SK-N-SH (cell line): ENCODE measurements around the gene ZNF366. TPM values are rescaled to one million over a fixed set of nuclear protein-coding genes. Genes with fewer than 3 reads are reported as not detected.

Source experiments
- CTCF ChIA-PET: fragments of 300-600, 350-600 bp; formaldehyde crosslinking; extraction: SDS; loops from one replicate; lab custom pipeline; 2021; lab: Yijun Ruan, JAX
- POLR2A ChIA-PET: fragments of 350-600 bp; sonication (Branson Sonifier 250); formaldehyde crosslinking; extraction: SDS; loops from one replicate; lab custom pipeline; 2020; ENCODE audit warnings: antibody characterized with exemption, inconsistent platforms; lab: Yijun Ruan, JAX
- DNase-seq: peaks from one replicate; pipeline ENCODE4 v3.0.0; 2012
- H2AFZ ChIP-seq: fragments of 200-600 bp; sonication (generic); 2 replicates; pipeline ENCODE4 v1.8.1; 2016; ENCODE audit warnings: antibody characterized with exemption, mild to moderate bottlenecking, low read depth
- H3F3A ChIP-seq: fragments of 200-600 bp; sonication (generic); replicated peaks from 2 replicates; pipeline ENCODE3; 2016; ENCODE audit warnings: antibody characterized with exemption, mild to moderate bottlenecking; ENCODE audit not compliant: insufficient read depth
- H3K27ac ChIP-seq, 2 experiments: fragments of 200-500 bp in 1 of 2; fragments of 200-600 bp in 1 of 2; sonication (Bioruptor generic) in 1 of 2; sonication (generic), shearing (Covaris generic) in 1 of 2; 2 replicates each; pipeline versions ENCODE4 v1.5.1 to v1.6.1; 2014 to 2016; ENCODE audit warnings: low read depth in 2 of 2, inconsistent platforms in 1 of 2, low read length in 1 of 2, mild to moderate bottlenecking in 1 of 2, mixed read lengths in 1 of 2
- H3K27me3 ChIP-seq: fragments of 200-600 bp; sonication (generic), shearing (Covaris generic); 2 replicates; pipeline ENCODE4 v1.6.1; 2016; ENCODE audit warnings: mixed run types; ENCODE audit not compliant: insufficient read depth
- H3K36me3 ChIP-seq, 2 experiments: fragments of 200-500 bp in 1 of 2; fragments of 200-600 bp in 1 of 2; sonication (Bioruptor generic) in 1 of 2; sonication (generic) in 1 of 2; replicated peaks in 1 of 2; 2 replicates each; pipeline versions ENCODE3 to v1.5.1; 2014 to 2016; ENCODE audit warnings: low read length in 1 of 2, mild to moderate bottlenecking in 1 of 2; ENCODE audit not compliant: insufficient read depth in 2 of 2, control insufficient read depth in 1 of 2
- H3K4me1 ChIP-seq, 2 experiments: fragments of 200-500 bp in 1 of 2; fragments of 200-600 bp in 1 of 2; sonication (Bioruptor generic) in 1 of 2; sonication (generic), shearing (Covaris generic) in 1 of 2; 2 replicates each; pipeline versions ENCODE4 v1.5.1 to v1.6.1; 2014 to 2016; ENCODE audit warnings: low read depth in 1 of 2, low read length in 1 of 2, mixed run types in 1 of 2; ENCODE audit not compliant: insufficient read depth in 2 of 2, control insufficient read depth in 1 of 2
- H3K4me2 ChIP-seq: fragments of 200-600 bp; sonication (generic), shearing (Covaris generic); 2 replicates; pipeline ENCODE4 v1.6.1; 2017; ENCODE audit warnings: mixed run types
- H3K4me3 ChIP-seq, 2 experiments: fragments of 200-500 bp in 1 of 2; fragments of 200-600 bp in 1 of 2; sonication (Bioruptor generic) in 1 of 2; sonication (generic), shearing (Covaris generic) in 1 of 2; 2 replicates each; pipeline versions ENCODE4 v1.5.1 to v1.8.1; 2014 to 2016; ENCODE audit warnings: low read depth in 2 of 2, inconsistent platforms in 1 of 2, low read length in 1 of 2, mild to moderate bottlenecking in 1 of 2, mixed read lengths in 1 of 2, moderate library complexity in 1 of 2
- H3K79me2 ChIP-seq: fragments of 200-600 bp; sonication (generic); 2 replicates; pipeline ENCODE4 v1.8.1; 2017; ENCODE audit warnings: mild to moderate bottlenecking; ENCODE audit not compliant: insufficient read depth
- H3K9ac ChIP-seq: fragments of 200-600 bp; sonication (generic); 2 replicates; pipeline ENCODE4 v1.6.1; 2017; ENCODE audit warnings: mixed run types
- H3K9me2 ChIP-seq: fragments of 200-600 bp; sonication (generic); 2 replicates; pipeline ENCODE4 v1.6.1; 2017; ENCODE audit warnings: mixed run types
- H3K9me3 ChIP-seq: fragments of 200-600 bp; sonication (generic); 2 replicates; pipeline ENCODE4 v1.6.1; 2017; ENCODE audit warnings: mixed run types, mild to moderate bottlenecking, moderate library complexity
- H4K20me1 ChIP-seq: fragments of 200-600 bp; sonication (generic); 2 replicates; pipeline ENCODE4 v1.6.1; 2017; ENCODE audit warnings: mild to moderate bottlenecking, mixed run types; ENCODE audit not compliant: insufficient read depth
- ELF1 ChIP-seq: IDR thresholded peaks from 2 replicates; pipeline ENCODE4 v1.4.0; 2012
- EP300 ChIP-seq, 2 experiments: IDR thresholded peaks; 2 replicates each; pipeline versions ENCODE4 v1.4.0 to v1.6.1; 2012; ENCODE audit warnings: borderline replicate concordance in 1 of 2, low read depth in 1 of 2, low read length in 1 of 2
- FOSL2 ChIP-seq: IDR thresholded peaks from 2 replicates; pipeline ENCODE4 v1.4.0; 2012; ENCODE audit warnings: low read depth, mild to moderate bottlenecking, moderate library complexity, borderline replicate concordance
- GATA2 ChIP-seq: sonication (generic); formaldehyde crosslinking; IDR thresholded peaks from 2 replicates; pipeline ENCODE4 v1.5.0; 2020; ENCODE audit warnings: mild to moderate bottlenecking, missing genetic modification reagents
- JUND ChIP-seq: IDR thresholded peaks from 2 replicates; pipeline ENCODE4 v1.4.0; 2012
- MEF2A ChIP-seq: IDR thresholded peaks from 2 replicates; pipeline ENCODE4 v1.4.0; 2012; ENCODE audit warnings: low read depth, borderline replicate concordance
- POLR2AphosphoS5 ChIP-seq: IDR thresholded peaks from 2 replicates; pipeline ENCODE4 v1.6.1; 2012; ENCODE audit warnings: low read depth, low read length
- RAD21 ChIP-seq: IDR thresholded peaks from 2 replicates; pipeline ENCODE4 v1.6.1; 2012; ENCODE audit warnings: mild to moderate bottlenecking, low read length
- RCOR1 ChIP-seq: fragments of 150-350 bp; IDR thresholded peaks from 2 replicates; pipeline ENCODE4 v1.6.1; 2017; ENCODE audit warnings: antibody characterized with exemption, low read length
- RFX5 ChIP-seq: IDR thresholded peaks from 2 replicates; pipeline ENCODE4 v1.6.1; 2012; ENCODE audit warnings: mild to moderate bottlenecking, improper control_type of control experiment, low read length
- RXRA ChIP-seq: IDR thresholded peaks from 2 replicates; pipeline ENCODE4 v1.4.0; 2012; ENCODE audit warnings: low read depth, mild to moderate bottlenecking, borderline replicate concordance
- SIN3A ChIP-seq: IDR thresholded peaks from 2 replicates; pipeline ENCODE4 v1.6.1; 2012; ENCODE audit warnings: low read depth, mild to moderate bottlenecking, low read length, moderate library complexity, borderline replicate concordance
- SMC3 ChIP-seq: IDR thresholded peaks from 2 replicates; pipeline ENCODE4 v1.6.1; 2012; ENCODE audit warnings: low read depth, low read length, improper control_type of control experiment
- TCF12 ChIP-seq: IDR thresholded peaks from 2 replicates; pipeline ENCODE4 v1.4.0; 2012
- USF2 ChIP-seq: fragments of 150-350 bp; IDR thresholded peaks from 2 replicates; pipeline ENCODE4 v1.6.1; 2017; ENCODE audit warnings: antibody characterized with exemption, low read length, low read depth, borderline replicate concordance
- WGBS: methylation state at CpG from one replicate; pipeline ENCODE4 v1.1.6; 2017; ENCODE audit warnings: low lambda C conversion rate; 5-methylcytosine and 5-hydroxymethylcytosine counted together
- polyA plus RNA-seq, 3 experiments: library from polyadenylated mRNA; depleted of rRNA; stranded (reverse); fragments of >200 nt; gene quantifications; 2 replicates each; pipeline ENCODE4 v1.2.3, GENCODE V29; 2012
- TF ChIP-seq, protein P1 (sequence below): IDR thresholded peaks from 2 replicates; pipeline ENCODE4; 2012
- TF ChIP-seq, protein P2 (sequence below): fragments of 200-600 bp; sonication (generic); IDR thresholded peaks from 2 replicates; pipeline ENCODE4 v1.6.1; 2017; ENCODE audit warnings: antibody characterized with exemption, mild to moderate bottlenecking, moderate library complexity

ZNF366 gene
- polyA plus RNA-seq, 1 of the 3 experiments (the other 2 are of a cell fraction): not detected

DNA sequence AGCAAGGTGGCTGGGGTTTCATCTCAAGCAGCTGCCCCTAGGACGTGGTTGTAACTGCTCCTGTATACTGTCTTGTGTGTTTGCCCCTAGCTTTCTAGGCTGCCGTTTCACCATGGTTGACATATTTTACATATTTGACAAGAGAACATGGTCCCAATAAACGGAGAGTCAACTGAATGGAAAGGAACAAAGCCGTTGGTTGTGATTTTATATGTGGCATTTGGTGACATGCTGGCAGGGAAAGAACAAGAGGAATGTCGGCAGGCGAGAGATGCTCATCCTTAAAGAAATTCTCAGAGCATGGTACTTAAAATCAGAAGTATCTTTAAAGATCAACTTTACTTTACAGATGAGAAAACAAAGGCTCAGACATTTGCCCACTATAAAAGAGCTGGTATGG, 11.8 kb downstream of the ZNF366 start:
- 83% methylated on average over 6 of the region's 6 CpGs for WGBS
- H3K4me1 ChIP-seq: peaks cover 3 to 10% of the 10 kb centered on the region in 2 experiments; a peak in 2 of 4 replicates
- no peaks in the 10 kb centered on the region for H3K27me3 ChIP-seq
- no peak overlapping the region for H3K4me2 ChIP-seq
- no peaks in the 10 kb centered on the region for H3K9me3 ChIP-seq
- H4K20me1 ChIP-seq: no peaks in the 10 kb centered on the region
- no peaks in the 10 kb centered on the region for H3K36me3 ChIP-seq
- H3F3A ChIP-seq: no peaks in the 10 kb centered on the region
- TF ChIP-seq RCOR1 (no peak), POLR2AphosphoS5 (no peak), FOSL2 (no peak), JUND (no peak), MEF2A (no peak), EP300 (IDR thresholded peaks at IDR 0.05; ENCODE audit: borderline replicate concordance in 1 of 2, low read depth in 1 of 2, low read length in 1 of 2) (no peak), RFX5 (no peak), ELF1 (no peak), TCF12 (no peak), RAD21 (no peak), SMC3 (no peak), GATA2 (no peak), SIN3A (no peak), RXRA (no peak), USF2 (no peak)
- TF ChIP-seq, protein P1, sequence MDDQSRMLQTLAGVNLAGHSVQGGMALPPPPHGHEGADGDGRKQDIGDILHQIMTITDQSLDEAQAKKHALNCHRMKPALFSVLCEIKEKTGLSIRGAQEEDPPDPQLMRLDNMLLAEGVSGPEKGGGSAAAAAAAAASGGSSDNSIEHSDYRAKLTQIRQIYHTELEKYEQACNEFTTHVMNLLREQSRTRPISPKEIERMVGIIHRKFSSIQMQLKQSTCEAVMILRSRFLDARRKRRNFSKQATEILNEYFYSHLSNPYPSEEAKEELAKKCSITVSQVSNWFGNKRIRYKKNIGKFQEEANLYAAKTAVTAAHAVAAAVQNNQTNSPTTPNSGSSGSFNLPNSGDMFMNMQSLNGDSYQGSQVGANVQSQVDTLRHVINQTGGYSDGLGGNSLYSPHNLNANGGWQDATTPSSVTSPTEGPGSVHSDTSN: no peak
- TF ChIP-seq, protein P2, sequence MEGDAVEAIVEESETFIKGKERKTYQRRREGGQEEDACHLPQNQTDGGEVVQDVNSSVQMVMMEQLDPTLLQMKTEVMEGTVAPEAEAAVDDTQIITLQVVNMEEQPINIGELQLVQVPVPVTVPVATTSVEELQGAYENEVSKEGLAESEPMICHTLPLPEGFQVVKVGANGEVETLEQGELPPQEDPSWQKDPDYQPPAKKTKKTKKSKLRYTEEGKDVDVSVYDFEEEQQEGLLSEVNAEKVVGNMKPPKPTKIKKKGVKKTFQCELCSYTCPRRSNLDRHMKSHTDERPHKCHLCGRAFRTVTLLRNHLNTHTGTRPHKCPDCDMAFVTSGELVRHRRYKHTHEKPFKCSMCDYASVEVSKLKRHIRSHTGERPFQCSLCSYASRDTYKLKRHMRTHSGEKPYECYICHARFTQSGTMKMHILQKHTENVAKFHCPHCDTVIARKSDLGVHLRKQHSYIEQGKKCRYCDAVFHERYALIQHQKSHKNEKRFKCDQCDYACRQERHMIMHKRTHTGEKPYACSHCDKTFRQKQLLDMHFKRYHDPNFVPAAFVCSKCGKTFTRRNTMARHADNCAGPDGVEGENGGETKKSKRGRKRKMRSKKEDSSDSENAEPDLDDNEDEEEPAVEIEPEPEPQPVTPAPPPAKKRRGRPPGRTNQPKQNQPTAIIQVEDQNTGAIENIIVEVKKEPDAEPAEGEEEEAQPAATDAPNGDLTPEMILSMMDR: no peak
- no peak overlapping the region for H3K27ac ChIP-seq
- H3K9me2 ChIP-seq: no peaks in the 10 kb centered on the region
- no peak overlapping the region for H3K4me3 ChIP-seq
- H3K79me2 ChIP-seq: no peaks in the 10 kb centered on the region
- H2AFZ ChIP-seq: no peak overlapping the region
- CTCF ChIA-PET: interaction anchor here (1.1 kb wide), 1 partner anchor 24 kb away, joined by 3 read pairs; no protein-coding TSS in a partner anchor
- H3K9ac ChIP-seq: no peak overlapping the region
- DNase-seq: no peak
- POLR2A ChIA-PET: no interaction called here
